GM19438 (cell line): ENCODE measurements around the gene ZNF853.
"Not testable (repeated sequence)": the region's sequence is repeated elsewhere in the genome, so short reads cannot be mapped to it uniquely, and the experiment has no call there.

Source experiments
- ATAC-seq: cut with Tn5 transposase; IDR thresholded peaks from one replicate; pipeline ENCODE4 v1.9.1; 2021; ENCODE audit warnings: low read depth; ENCODE audit not compliant: unreplicated experiment

The ZNF853 gene

DNA sequence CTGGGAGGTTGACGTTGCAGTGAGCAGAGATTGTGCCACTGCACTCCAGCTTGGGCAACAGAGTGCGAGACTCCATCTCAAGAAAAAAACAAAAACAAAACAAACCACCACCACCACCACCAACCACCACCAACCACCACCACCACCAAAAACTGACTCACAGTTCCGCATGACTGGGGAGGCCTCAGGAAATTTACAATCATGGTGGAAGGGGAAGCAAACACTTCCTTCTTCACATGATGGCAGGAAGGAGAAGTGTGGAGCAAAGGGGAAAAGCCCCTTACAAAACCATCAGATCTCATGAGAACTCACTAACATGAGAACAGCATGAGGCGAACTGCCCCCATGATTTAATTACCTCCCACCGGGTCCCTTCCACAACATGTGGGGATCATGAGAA is 19.6 kb downstream of the ZNF853 start:
- not testable (repeated sequence) for ATAC-seq

DNA sequence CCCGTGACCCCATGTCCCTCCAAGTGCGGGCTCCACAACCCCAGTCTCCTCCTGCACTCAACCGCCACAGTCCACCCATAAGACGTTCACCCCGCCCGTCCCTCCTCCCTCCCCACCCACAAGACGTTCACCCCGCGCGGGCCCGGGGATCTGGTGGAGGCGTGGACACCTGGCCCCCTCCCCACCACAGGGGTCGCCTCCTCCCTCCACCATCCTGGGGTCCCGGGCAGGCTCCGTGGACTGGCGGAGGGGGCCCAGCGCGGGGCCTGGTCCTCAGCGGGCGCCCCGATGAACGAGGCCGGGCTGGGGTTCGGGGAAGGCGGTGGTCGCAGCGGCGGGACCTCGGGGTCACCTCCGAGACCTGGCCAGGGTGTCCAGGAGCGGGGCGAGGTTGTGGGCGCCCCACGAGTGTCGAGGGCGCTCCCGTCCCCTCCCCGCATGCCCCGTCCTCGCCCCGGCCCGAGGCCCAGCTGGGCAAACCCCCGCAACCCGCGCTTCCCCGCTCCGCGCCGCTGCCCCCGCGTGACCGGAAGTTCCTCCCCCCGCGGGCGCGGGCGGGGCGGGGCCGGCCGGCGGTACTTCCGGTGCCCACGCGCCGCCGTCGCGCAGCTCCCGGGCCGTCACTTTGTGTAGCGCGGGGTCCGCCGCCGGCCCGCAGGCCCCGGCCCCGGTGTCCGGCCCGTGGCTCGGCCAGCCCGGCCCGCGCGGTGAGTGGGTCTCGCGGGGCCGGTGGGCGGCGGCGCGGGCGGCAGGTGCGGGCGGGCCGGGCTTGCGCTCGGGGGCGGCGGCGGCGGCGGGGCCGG is 21.5 kb downstream of the ZNF853 start, which contains the start of gene ZNF316:
Gene ZNF316 (plus strand): TSS at position 578 of the 803 bp plus-strand sequence. CDS start 5,092 bp downstream, outside the sequence.
- ATAC-seq = peak; percentile 61

DNA sequence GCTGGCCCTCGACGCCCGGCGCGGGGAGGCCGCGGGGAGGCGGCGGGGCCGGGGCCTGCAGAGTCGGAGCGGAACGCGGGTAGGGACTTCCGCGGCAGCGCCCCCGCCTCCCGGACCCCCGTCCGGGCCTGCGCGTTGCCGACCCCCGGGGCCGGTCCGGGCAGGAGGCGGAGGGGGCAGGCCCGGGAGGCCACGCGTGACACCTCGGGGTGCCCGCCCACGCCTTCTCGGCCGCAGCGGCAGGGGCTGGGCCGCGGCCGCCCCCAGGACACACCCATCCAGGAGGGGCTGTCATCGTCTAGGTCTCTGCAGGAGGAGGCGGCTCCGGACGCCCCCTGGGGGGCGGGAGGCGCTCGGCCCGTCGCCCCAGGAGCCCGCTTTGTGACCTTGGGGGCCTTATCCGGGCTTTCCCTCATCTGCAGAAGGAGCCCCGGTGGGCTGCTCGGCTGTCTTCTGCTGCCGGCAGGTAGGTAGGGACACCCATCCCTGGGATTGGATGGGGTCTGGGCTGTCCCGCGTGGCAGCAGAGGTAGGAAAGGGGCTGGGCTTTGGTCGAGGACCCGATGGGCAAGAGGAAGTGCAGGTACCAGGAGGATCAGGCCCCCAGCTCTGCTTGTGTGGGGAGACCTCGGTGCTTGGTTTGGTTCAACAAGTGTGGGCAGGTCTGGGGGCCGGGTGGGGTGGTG is 22.3 kb downstream of the ZNF853 start:
- peak; percentile 81 for ATAC-seq

DNA sequence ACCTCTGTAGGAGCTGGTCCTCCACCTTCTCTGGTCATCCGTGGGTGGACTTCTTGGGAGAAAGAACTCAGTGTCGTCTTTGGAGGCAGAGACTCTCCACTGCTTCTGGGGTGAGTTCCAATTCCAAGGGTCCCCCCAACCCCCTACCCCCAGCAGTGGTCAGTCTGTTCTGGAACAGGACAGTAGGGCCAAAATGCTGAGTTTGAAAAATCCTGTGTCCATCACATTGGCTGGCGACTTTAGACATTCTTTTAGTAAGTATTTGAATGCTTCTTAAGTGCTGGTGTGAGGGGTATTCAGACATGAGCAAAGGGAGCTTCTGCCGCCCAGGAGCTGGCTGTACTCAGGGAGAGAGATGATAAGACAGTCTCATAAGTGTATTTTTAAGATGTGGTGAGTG is 23.6 kb downstream of the ZNF853 start:
- no peak for ATAC-seq

DNA sequence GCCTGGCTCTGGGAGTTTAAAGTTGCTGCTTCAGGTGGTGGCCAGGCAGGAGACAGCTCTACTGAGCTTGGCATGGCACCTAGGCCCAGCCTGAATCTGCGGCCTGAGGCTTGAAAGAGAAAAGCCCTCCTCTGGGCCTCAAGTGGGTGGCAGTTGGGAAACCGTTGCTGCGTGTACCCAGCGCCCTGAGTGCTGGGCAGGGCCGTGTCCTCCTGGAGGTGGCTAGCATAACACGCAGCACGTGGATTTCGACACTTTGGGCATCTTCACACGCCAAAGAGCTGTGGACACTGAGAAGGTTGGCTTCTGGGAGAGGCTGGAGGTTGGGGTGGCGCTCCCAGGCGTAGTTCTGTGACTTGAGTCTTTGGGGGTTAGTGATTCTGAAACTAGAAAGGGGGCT is 24.2 kb downstream of the ZNF853 start:
- ATAC-seq = no peak

DNA sequence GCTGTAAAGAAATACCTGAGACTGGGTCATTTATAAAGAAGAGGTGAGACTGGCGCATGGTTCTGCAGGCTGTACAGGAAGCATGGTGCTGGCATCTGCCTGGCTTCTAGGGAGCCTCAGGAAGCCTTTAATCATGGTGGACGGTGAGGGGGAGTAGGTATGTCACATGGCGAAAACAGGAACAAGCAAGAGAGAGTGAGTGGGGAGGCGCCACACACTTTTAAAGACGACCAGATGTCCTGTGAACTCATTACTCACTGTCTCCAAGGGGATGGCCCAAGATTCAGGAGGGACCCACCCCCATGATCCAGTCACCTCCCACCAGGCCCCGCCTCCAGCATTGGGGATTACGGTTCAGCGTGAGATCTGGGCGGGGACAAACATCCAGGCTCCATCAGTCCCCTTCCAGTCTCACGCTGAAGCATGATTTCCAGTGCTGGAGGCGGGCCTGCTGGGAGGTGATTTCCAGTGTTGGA is 24.9 kb downstream of the ZNF853 start:
- no peak for ATAC-seq

DNA sequence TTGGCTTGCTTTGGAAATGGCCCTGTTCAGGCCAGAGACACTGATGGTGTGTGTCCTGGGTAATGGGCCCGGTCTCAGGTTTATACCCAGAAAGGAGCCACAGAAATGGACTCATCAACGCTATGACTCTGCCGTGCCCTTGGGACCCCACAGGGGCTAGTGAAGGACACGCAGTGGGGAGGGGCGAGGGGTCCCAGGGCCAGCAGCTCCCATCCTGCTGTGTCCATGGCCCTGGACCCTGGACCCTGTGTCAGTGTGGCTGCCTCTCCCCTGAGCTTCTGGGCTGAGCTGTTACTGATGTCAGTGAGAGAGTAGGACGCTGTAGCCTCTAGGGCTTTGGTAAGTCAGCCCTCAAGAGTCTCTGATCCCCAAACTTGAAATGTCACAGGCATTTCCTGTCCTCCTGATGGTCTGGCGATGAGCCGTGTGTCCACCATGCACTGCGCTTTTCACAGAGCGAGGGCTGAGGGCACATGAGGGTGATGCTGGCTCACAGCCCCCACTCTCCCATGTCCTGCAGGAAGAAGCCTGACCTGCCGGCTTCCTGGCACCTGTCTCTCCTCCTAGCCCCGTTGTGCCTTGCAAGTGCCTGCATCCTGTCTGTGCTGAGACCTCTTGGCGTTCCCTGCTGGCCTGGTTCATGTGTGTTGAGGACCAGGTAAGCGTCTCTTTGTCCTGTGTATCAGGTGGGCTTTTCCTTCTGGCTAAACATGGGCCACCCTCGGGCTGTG is 26.1 kb downstream of the ZNF853 start:
- no peak for ATAC-seq

DNA sequence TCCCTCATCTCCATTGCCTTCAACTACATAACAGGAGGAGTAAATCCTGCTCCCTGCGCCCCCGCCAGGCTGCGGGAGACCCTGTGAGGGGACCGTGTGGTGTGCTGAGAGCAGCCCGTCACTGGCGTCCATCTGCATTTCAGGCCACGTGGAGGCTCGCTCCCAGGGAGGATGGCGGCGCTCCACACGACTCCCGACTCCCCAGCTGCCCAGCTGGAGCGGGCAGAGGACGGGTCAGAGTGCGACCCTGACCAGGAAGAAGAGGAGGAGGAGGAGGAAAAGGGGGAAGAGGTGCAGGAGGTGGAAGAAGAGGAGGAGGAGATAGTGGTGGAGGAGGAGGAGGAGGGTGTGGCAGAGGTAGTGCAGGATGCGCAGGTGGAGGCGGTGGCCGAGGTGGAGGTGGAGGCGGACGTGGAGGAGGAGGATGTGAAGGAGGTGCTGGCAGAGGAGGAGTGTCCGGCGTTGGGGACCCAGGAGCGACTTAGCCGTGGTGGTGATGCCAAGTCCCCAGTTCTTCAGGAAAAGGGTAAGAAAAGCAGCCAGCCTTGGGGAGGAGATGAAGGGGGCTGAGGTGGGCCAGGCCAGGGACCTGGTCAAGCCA is 26.9 kb downstream of the ZNF853 start:
- no peak for ATAC-seq

DNA sequence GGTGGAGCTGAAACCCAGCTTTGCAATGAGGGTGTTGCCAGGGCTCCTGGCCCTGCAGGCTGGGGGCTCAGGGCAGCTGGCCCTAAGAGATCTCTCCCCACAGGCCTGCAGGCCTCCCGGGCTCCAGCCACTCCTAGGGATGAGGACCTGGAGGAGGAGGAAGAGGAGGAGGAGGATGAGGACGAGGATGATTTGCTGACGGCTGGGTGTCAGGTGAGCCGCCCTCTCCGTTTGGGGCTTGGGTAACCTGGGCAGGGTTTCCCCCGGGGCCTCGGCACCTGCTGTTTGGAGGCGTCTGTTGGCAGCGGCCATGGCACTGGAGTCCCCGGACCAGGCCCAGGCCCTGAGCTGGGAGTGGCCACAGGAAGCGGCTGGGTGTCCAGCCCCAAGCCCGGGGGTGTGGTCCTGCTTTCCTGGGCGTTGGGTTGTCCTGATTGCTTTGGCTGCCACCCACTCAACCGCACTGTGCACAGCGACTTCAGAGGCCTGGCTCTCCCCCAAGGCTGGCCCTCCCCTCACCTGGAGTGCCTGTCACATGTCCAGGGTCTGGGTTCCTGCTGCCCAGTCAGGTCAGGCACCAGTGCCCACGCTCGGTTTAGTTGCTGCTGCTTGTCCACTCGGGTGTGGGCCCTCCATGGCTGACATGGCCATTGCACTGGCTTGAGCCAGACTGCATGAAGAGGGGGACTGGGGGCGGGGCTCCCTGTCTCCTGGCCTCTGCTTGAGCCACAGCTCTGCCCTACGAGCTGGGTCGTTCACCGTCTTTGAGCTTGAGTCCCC is 27.6 kb downstream of the ZNF853 start:
- ATAC-seq = no peak

DNA sequence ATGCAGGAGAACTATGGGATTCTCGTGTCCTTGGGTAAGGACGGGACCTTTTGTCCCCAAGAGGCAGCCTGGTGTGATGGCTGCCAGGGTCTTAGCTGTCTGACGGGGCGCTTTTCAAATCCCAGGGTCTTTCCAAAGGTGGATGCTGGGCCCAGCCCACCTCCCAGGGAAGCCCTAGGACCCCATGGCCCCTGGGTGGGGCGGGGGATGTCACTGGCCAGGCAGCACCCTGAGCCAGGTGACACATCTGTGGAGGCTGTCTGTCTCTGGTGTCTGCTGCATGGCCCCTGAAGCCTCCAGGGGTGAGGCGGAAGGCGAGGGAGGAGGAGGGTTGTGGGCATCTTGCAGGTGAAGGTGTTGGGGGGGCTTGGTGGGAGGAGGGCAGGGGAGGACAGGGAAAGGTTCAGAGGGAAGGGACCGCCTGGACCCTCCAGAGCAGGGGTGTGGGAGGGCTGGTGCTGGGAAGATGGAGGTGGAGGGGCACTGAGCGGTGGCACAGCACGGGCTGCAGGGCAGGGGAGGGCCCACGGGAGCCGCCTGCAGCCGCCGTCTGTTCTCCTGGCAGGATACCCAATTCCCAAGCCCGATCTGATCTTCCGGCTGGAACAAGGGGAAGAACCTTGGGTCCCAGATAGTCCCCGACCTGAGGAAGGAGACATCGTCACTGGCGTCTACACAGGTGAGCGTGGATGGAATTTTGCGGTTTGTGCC is 28.7 kb downstream of the ZNF853 start:
- no peak for ATAC-seq

DNA sequence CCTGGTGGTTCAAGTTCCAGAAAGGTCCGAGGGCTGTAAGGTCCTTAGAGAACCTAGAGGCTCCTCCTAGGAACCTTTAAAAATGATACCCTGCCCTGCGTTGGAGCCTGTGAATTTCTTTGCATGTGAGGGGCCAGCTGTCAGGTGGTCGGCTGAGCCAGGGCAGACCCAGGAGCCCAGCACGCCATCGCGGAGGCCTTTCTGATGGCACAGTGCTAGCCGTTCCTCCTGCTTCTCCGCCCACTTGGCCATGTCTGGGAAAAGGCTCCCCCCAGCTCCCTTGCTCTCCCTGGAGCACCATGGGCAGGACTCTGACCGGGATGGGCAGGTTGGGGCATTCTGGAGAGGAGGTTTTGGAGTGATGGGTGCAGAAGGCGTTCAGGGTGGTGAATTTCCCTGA is 29.3 kb downstream of the ZNF853 start:
- ATAC-seq = no peak

DNA sequence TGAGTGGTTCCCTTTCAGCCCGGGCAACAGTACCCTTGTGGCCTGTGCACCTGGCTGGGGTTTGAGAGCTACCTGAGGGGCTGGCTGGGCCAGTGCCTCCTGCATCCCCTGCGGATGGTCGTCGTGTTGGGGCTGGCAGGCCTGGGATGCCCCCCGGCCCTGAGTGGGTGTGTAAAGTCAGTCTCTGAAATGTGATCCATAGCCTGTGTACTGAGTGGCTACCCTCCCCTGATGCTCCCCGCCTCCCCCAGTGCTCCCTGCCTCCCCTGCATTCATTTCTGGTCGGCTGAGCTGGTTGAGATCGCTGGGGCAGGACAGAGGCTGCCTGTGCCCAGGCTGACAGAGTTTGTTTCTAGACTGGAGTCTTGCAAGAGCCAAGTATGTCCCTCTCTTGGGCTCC is 31.1 kb downstream of the ZNF853 start:
- ATAC-seq = no peak

DNA sequence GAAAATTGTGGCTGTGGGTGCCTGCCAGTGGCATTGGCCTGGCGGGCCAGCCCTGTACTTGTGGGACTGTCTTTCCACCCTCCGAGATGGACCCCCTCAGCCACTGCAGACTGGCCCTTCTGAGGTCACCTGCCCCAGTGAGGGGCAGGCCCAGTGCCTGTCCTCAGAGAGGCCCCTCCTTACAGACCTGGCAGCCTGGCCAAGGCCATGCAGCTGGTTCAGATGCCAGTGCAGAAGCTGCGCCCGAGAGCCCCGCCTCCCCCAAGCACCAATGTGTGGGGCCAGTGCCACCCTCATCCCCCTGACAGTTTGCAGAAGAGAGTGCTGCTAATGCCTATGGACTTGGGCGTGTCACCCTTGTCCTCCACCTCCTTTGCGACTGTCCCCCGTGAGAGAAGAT is 31.7 kb downstream of the ZNF853 start:
- no peak for ATAC-seq

DNA sequence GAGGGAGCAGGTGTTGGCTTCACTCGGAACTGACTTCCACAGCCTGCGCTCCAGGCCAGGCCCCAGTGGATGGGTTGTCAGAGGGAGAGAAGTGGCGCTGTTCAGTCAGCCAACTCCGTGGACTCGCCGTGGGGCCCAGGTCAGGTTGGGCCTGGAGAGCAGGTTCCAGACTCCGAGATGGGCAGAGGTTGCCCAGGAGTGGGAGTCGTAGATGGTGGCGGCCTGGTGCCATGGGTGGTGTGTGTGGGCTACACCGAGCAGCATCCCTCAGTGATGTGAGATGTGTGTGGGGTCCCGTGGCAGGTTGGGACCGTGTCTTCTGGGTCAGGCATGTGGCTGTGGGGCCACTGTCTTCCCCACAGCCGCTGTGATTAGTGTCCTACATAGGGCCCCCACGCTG is 32.1 kb downstream of the ZNF853 start:
- no peak for ATAC-seq

DNA sequence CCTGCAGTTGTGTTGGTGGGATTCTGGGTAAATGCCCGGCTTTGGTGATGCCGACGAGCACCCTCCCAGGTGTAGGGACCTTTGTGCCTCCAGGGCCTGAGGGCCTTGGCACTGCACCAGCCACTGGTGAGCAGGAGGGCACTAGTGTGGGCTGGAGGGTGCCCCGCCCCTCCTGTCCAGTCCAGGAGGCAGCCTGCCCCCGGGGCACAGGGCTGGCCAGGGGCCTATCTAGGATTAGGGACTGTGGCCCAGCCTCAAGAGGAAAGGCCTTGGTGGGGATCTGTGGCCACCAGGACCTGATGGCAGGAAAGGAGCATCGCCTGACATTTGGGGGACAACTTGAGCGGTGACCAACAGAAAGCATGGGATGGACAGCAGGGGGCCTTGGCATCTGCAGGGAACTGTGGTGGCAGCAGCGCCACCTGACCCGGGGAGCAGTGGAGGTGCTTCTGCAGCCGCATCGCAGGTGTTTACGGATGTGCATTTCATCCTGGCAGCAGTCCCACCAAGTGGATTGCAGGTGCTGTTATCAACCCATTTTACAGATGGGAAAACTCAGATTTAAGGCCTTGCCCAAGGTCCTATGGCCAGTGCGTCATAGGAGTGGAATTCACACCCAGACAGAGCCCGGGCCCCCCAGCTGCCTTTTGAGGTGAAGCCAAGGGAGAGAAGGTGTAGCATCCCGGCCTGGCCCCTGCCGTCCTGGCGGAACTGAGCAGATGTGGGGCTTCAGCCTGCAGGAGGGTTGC is 32.8 kb downstream of the ZNF853 start:
- ATAC-seq = no peak

DNA sequence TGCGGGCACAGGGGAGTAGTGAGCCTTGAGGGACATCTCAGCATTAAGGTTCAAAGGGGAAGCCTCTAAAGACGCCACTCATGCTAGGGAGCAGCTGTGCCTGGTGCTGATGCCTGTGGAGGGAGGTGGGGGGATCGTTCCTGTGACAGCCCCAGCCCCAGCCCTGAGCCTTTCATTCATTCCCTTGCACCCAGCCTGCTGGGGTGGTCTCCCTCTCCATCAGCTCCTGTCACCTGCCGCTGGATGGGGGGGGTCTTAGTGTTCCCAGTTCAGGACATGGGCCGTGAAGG is 33.4 kb downstream of the ZNF853 start:
- no peak for ATAC-seq

DNA sequence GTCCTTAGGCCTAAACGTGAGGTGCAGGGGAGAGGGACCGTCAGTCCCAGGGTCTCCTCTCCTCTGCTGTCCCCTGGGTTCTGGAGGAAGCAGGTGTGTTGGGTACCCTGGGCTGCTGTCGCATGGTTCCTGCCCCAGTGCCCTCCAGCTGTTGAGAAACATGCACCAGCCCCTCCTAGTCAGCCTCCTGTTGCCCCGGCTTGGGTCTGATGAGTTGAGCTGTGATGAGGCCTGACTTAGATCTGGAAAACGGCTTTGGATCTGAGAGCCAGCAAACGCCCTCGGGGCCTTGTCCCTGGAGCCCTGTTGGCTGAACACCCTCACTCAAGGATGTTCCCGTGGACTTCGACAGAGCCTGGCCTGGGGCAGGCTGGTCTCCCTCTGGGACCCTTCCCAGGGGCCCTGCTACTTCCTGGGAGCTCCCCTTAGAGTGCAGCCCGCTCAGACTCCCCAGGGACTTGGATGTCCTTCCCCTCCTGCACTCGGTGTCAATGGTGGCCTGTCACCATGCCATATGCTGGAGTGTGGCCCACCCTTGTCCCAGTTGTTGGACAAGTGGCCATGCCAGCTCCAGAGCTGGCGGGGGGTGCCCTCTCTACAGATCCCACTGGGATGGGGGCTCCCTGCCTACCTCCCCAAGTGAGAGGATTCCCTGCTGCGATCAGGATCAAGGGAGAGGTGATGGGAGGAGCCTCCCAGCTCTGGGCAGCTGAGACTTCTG is 34.0 kb downstream of the ZNF853 start:
- ATAC-seq = no peak

DNA sequence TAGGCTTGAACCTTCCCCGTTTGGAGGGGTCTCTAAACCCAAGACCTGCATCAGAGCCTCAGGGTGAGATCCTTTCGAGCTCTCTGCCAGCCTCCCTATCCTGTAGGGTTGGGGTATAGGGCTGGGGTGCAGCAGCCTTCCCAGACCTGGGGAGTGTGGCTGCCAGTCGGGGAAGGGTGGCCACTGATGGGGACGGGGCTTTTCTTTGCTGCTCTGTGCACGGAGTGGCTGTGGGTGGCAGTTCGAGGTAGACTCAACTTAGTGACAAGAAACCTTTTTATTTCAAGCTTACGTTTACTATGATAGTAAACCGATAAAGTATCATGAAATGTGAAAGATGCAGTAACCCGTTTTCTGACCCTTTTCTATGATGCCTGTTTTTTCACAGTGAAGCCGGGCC is 34.7 kb downstream of the ZNF853 start:
- ATAC-seq = no peak
